ENCODE measurements around the gene PGBD4.

The PGBD4 gene

GRCh38 chr15:34132881-34133280 lies 31.0 kb downstream of the PGBD4 start:
- Histone ChIP-seq H3K4me3 (ENCODE audit: low read depth, low read length) (no peak overlapping the region), H3K4me1 (ENCODE audit: control insufficient read depth in 1 of 2, insufficient read depth in 2 of 2, low read length in 2 of 2) (no peaks in the 10 kb centered on the region), H3K4me2 (ENCODE audit: low read length) (no peak overlapping the region), H4K12ac (ENCODE audit: low read depth, low read length) (no peak overlapping the region), H3K27ac (ENCODE audit: low read depth, low read length) (no peak overlapping the region), H3K9me3 (ENCODE audit: insufficient read depth, low read depth, low read length) (no peaks in the 10 kb centered on the region), H2AK5ac (ENCODE audit: low read length) (no peak overlapping the region), H3K4ac (ENCODE audit: low read depth, low read length) (no peak overlapping the region), H4K91ac (ENCODE audit: low read depth, low read length) (no peak overlapping the region), H3K79me1 (ENCODE audit: low read length) (no peaks in the 10 kb centered on the region), H2BK120ac (ENCODE audit: insufficient read depth, low read length, poor library complexity) (no peak overlapping the region), H3K79me2 (ENCODE audit: control insufficient read depth, insufficient read depth, low read length, poor library complexity) (no peaks in the 10 kb centered on the region), H3K27me3 (ENCODE audit: insufficient read depth, low read length) (no peaks in the 10 kb centered on the region), H3K18ac (ENCODE audit: low read length) (no peak overlapping the region), H4K8ac (ENCODE audit: low read depth, low read length) (no peak overlapping the region), H3K14ac (ENCODE audit: low read length) (no peak overlapping the region), H2AFZ (ENCODE audit: insufficient read depth, low read length, poor library complexity) (no peak overlapping the region), H3K23ac (ENCODE audit: low read length) (no peak overlapping the region), H3K9ac (ENCODE audit: low read length) (no peak overlapping the region), H2BK12ac (ENCODE audit: low read length) (no peak overlapping the region), H2BK5ac (ENCODE audit: low read depth, low read length, poor library complexity) (no peak overlapping the region), H3K36me3 (ENCODE audit: control insufficient read depth in 1 of 2, insufficient read depth in 2 of 2, low read length in 2 of 2) (peaks cover 0 to 6% of the 10 kb centered on the region in 2 experiments)
- no CpG with 5 or more reads among the region's 1 CpG for WGBS (ENCODE audit: extremely low coverage, insufficient coverage, insufficient read length)
- no peak for DNase-seq

GRCh38 chr15:34133511-34133910 lies 31.6 kb downstream of the PGBD4 start:
- H4K8ac ChIP-seq (ENCODE audit: low read depth, low read length), result no peak overlapping the region
- H3K14ac ChIP-seq (ENCODE audit: low read length), result no peak overlapping the region
- no peak overlapping the region for H3K4ac ChIP-seq (ENCODE audit: low read depth, low read length)
- peaks cover 0 to 6% of the 10 kb centered on the region in 2 experiments for H3K36me3 ChIP-seq (ENCODE audit: control insufficient read depth in 1 of 2, insufficient read depth in 2 of 2, low read length in 2 of 2)
- H3K79me2 ChIP-seq (ENCODE audit: control insufficient read depth, insufficient read depth, low read length, poor library complexity), result no peaks in the 10 kb centered on the region
- no peaks in the 10 kb centered on the region for H3K9me3 ChIP-seq (ENCODE audit: insufficient read depth, low read depth, low read length)
- no peak overlapping the region for H2BK120ac ChIP-seq (ENCODE audit: insufficient read depth, low read length, poor library complexity)
- H3K4me2 ChIP-seq (ENCODE audit: low read length), result no peak overlapping the region
- H3K9ac ChIP-seq (ENCODE audit: low read length), result no peak overlapping the region
- no peaks in the 10 kb centered on the region for H3K27me3 ChIP-seq (ENCODE audit: insufficient read depth, low read length)
- no peak overlapping the region for H2AK5ac ChIP-seq (ENCODE audit: low read length)
- H2BK12ac ChIP-seq (ENCODE audit: low read length), result no peak overlapping the region
- no peak overlapping the region for H4K91ac ChIP-seq (ENCODE audit: low read depth, low read length)
- H3K79me1 ChIP-seq (ENCODE audit: low read length), result no peaks in the 10 kb centered on the region
- no peaks in the 10 kb centered on the region for H3K4me1 ChIP-seq (ENCODE audit: control insufficient read depth in 1 of 2, insufficient read depth in 2 of 2, low read length in 2 of 2)
- no peak for DNase-seq
- H4K12ac ChIP-seq (ENCODE audit: low read depth, low read length), result no peak overlapping the region
- no peak overlapping the region for H3K23ac ChIP-seq (ENCODE audit: low read length)
- no peak overlapping the region for H3K27ac ChIP-seq (ENCODE audit: low read depth, low read length)
- WGBS (ENCODE audit: extremely low coverage, insufficient coverage, insufficient read length), result no CpG with 5 or more reads among the region's 1 CpG
- no peak overlapping the region for H2AFZ ChIP-seq (ENCODE audit: insufficient read depth, low read length, poor library complexity)
- H3K4me3 ChIP-seq (ENCODE audit: low read depth, low read length), result no peak overlapping the region
- H2BK5ac ChIP-seq (ENCODE audit: low read depth, low read length, poor library complexity), result no peak overlapping the region
- H3K18ac ChIP-seq (ENCODE audit: low read length), result no peak overlapping the region

GRCh38 chr15:34147371-34148140 lies 45.7 kb downstream of the PGBD4 start:
- no peak overlapping the region for H2BK120ac ChIP-seq (ENCODE audit: insufficient read depth, low read length, poor library complexity)
- WGBS (ENCODE audit: extremely low coverage, insufficient coverage, insufficient read length), result 100% methylated on average over 1 of the region's 6 CpGs

GRCh38 chr15:34154725-34155204 lies 52.9 kb downstream of the PGBD4 start:
- no peaks in the 10 kb centered on the region for H3K79me2 ChIP-seq (ENCODE audit: control insufficient read depth, insufficient read depth, low read length, poor library complexity)
- H2AFZ ChIP-seq (ENCODE audit: insufficient read depth, low read length, poor library complexity), result no peak overlapping the region
- H4K8ac ChIP-seq (ENCODE audit: low read depth, low read length), result no peak overlapping the region
- peaks cover 6% of the 10 kb centered on the region for H3K9me3 ChIP-seq (ENCODE audit: insufficient read depth, low read depth, low read length)
- no peak overlapping the region for H3K4me3 ChIP-seq (ENCODE audit: low read depth, low read length)
- H4K12ac ChIP-seq (ENCODE audit: low read depth, low read length), result no peak overlapping the region
- H3K4ac ChIP-seq (ENCODE audit: low read depth, low read length), result no peak overlapping the region
- H3K79me1 ChIP-seq (ENCODE audit: low read length), result no peaks in the 10 kb centered on the region
- no CpG with 5 or more reads among the region's 7 CpGs for WGBS (ENCODE audit: extremely low coverage, insufficient coverage, insufficient read length)
- H3K14ac ChIP-seq (ENCODE audit: low read length), result no peak overlapping the region
- H2AK5ac ChIP-seq (ENCODE audit: low read length), result no peak overlapping the region
- no peak overlapping the region for H2BK5ac ChIP-seq (ENCODE audit: low read depth, low read length, poor library complexity)
- H3K18ac ChIP-seq (ENCODE audit: low read length), result no peak overlapping the region
- H2BK12ac ChIP-seq (ENCODE audit: low read length), result no peak overlapping the region
- H2BK120ac ChIP-seq (ENCODE audit: insufficient read depth, low read length, poor library complexity), result no peak overlapping the region
- H4K91ac ChIP-seq (ENCODE audit: low read depth, low read length), result no peak overlapping the region
- H3K27ac ChIP-seq (ENCODE audit: low read depth, low read length), result no peak overlapping the region
- H3K9ac ChIP-seq (ENCODE audit: low read length), result no peak overlapping the region
- no peak overlapping the region for H3K23ac ChIP-seq (ENCODE audit: low read length)
- peaks cover 25 to 38% of the 10 kb centered on the region in 2 experiments for H3K36me3 ChIP-seq (ENCODE audit: control insufficient read depth in 1 of 2, insufficient read depth in 2 of 2, low read length in 2 of 2)
- H3K27me3 ChIP-seq (ENCODE audit: insufficient read depth, low read length), result no peaks in the 10 kb centered on the region
- no peak overlapping the region for H3K4me2 ChIP-seq (ENCODE audit: low read length)
- no peaks in the 10 kb centered on the region for H3K4me1 ChIP-seq (ENCODE audit: control insufficient read depth in 1 of 2, insufficient read depth in 2 of 2, low read length in 2 of 2)
- peak; percentile 53 to 76 for DNase-seq

More at GRCh38 chr15:34147371-34148140, 45.7 kb downstream of the PGBD4 start:
- H2AFZ ChIP-seq (ENCODE audit: insufficient read depth, low read length, poor library complexity), result no peak overlapping the region
- H4K91ac ChIP-seq (ENCODE audit: low read depth, low read length), result no peak overlapping the region
- H4K12ac ChIP-seq (ENCODE audit: low read depth, low read length), result no peak overlapping the region
- H3K9me3 ChIP-seq (ENCODE audit: insufficient read depth, low read depth, low read length), result no peaks in the 10 kb centered on the region
- no peaks in the 10 kb centered on the region for H3K27me3 ChIP-seq (ENCODE audit: insufficient read depth, low read length)
- no peak overlapping the region for H2BK12ac ChIP-seq (ENCODE audit: low read length)
- H3K9ac ChIP-seq (ENCODE audit: low read length), result no peak overlapping the region
- DNase-seq, result no peak
- no peak overlapping the region for H3K14ac ChIP-seq (ENCODE audit: low read length)
- no peak overlapping the region for H3K4ac ChIP-seq (ENCODE audit: low read depth, low read length)
- H4K8ac ChIP-seq (ENCODE audit: low read depth, low read length), result no peak overlapping the region
- no peak overlapping the region for H3K4me2 ChIP-seq (ENCODE audit: low read length)
- H3K27ac ChIP-seq (ENCODE audit: low read depth, low read length), result no peak overlapping the region
- H3K23ac ChIP-seq (ENCODE audit: low read length), result no peak overlapping the region
- H3K79me1 ChIP-seq (ENCODE audit: low read length), result no peaks in the 10 kb centered on the region
- no peak overlapping the region for H2BK5ac ChIP-seq (ENCODE audit: low read depth, low read length, poor library complexity)
- no peak overlapping the region for H3K4me3 ChIP-seq (ENCODE audit: low read depth, low read length)
- no peaks in the 10 kb centered on the region for H3K79me2 ChIP-seq (ENCODE audit: control insufficient read depth, insufficient read depth, low read length, poor library complexity)
- no peak overlapping the region for H3K18ac ChIP-seq (ENCODE audit: low read length)
- H3K36me3 ChIP-seq (ENCODE audit: control insufficient read depth in 1 of 2, insufficient read depth in 2 of 2, low read length in 2 of 2), result peaks cover 29 to 31% of the 10 kb centered on the region in 2 experiments
- H2AK5ac ChIP-seq (ENCODE audit: low read length), result no peak overlapping the region
- no peaks in the 10 kb centered on the region for H3K4me1 ChIP-seq (ENCODE audit: control insufficient read depth in 1 of 2, insufficient read depth in 2 of 2, low read length in 2 of 2)

Measured in trophoblast cell (in vitro differentiated cells and primary cell).